ENCODE results near the gene PPP1R26. TPM values are rescaled to one million over a fixed set of nuclear protein-coding genes. Genes with fewer than 3 reads are reported as not detected.

The PPP1R26 gene
- total RNA-seq, 1 experiment from 2014 or later = 32.0 TPM

GRCh38 chr9:135499326-135500070 is 19.9 kb downstream of the PPP1R26 start:
- H3K4me3 ChIP-seq (replicated peaks in 1 of 2; ENCODE audit: low read depth in 1 of 2, low read length in 2 of 2) = peak overlapping the region; percentile 78 to 79
- H2AFZ ChIP-seq (ENCODE audit: low read depth, low read length, poor library complexity, severe bottlenecking) = peak overlapping the region; percentile 63
- intact Hi-C loops (cut with micrococcal nuclease) = no loop called here
- peaks cover 11 to 31% of the 10 kb centered on the region in 2 experiments for H3K36me3 ChIP-seq (ENCODE audit: control insufficient read depth in 1 of 2, insufficient read depth in 2 of 2, low read length in 2 of 2)
- no TSS peak for BruUV-seq (replicated peaks)
- H4K20me1 ChIP-seq (ENCODE audit: insufficient read depth) = peaks cover 2% of the 10 kb centered on the region; the same call in 1 of the 2 replicates
- POLR2A ChIA-PET = no interaction called here
- peak overlapping the region; percentile 95 for H3K4me2 ChIP-seq (ENCODE audit: low read length)
- RAD21 ChIA-PET (ENCODE audit: low non-redundant PET in 1 of 2, low total read pairs in 2 of 2, uncharacterized antibody in 2 of 2, unreplicated experiment in 2 of 2) = no interaction called here
- no peaks in the 10 kb centered on the region for H3K27me3 ChIP-seq (ENCODE audit: insufficient read depth, low read length)
- CTCF ChIA-PET = interaction anchor here (1.6 kb wide), 1 partner anchor 20 kb away, joined by 4 read pairs; the partner anchor contains the start of gene PPP1R26
- no peaks in the 10 kb centered on the region for H3K9me2 ChIP-seq (ENCODE audit: insufficient read depth)
- H3K4me1 ChIP-seq (ENCODE audit: control insufficient read depth in 1 of 2, insufficient read depth in 2 of 2, low read length in 2 of 2) = peaks cover 12 to 42% of the 10 kb centered on the region in 2 experiments
- H3K9ac ChIP-seq (ENCODE audit: low read length) = peak overlapping the region; percentile 98
- TF ChIP-seq SIN3A (IDR thresholded peaks at IDR 0.05; ENCODE audit: low read depth) = no peak
- TF ChIP-seq SRF (IDR thresholded peaks at IDR 0.05; ENCODE audit: low read depth) = no peak
- TF ChIP-seq, protein P1, sequence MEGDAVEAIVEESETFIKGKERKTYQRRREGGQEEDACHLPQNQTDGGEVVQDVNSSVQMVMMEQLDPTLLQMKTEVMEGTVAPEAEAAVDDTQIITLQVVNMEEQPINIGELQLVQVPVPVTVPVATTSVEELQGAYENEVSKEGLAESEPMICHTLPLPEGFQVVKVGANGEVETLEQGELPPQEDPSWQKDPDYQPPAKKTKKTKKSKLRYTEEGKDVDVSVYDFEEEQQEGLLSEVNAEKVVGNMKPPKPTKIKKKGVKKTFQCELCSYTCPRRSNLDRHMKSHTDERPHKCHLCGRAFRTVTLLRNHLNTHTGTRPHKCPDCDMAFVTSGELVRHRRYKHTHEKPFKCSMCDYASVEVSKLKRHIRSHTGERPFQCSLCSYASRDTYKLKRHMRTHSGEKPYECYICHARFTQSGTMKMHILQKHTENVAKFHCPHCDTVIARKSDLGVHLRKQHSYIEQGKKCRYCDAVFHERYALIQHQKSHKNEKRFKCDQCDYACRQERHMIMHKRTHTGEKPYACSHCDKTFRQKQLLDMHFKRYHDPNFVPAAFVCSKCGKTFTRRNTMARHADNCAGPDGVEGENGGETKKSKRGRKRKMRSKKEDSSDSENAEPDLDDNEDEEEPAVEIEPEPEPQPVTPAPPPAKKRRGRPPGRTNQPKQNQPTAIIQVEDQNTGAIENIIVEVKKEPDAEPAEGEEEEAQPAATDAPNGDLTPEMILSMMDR (IDR thresholded peaks at IDR 0.05 in 2 of 3, conservative IDR thresholded peaks at IDR 0.05 in 1 of 3; ENCODE audit: borderline replicate concordance in 1 of 3, insufficient read depth in 1 of 3, low read depth in 2 of 3, low read length in 2 of 3) = no peak
- TF ChIP-seq TCF7L2 (IDR thresholded peaks at IDR 0.05; ENCODE audit: borderline replicate concordance, extremely low read depth, insufficient read depth, insufficient read length) = peak; percentile 57
- TF ChIP-seq CBX3 (IDR thresholded peaks at IDR 0.05; ENCODE audit: low read depth) = no peak
- no peak for TF ChIP-seq RAD21 (IDR thresholded peaks at IDR 0.05; ENCODE audit: low read depth)
- no peak for TF ChIP-seq EGR1 (IDR thresholded peaks at IDR 0.05; ENCODE audit: low read depth)
- peak; percentile 74 for TF ChIP-seq YY1 (IDR thresholded peaks at IDR 0.05; ENCODE audit: extremely low read depth, insufficient replicate concordance, low read depth, low read length)
- no peak for TF ChIP-seq FOSL1 (IDR thresholded peaks at IDR 0.05; ENCODE audit: low read depth)
- TF ChIP-seq EZH2phosphoT487 (IDR thresholded peaks at IDR 0.05; ENCODE audit: borderline replicate concordance) = no peak
- TF ChIP-seq JUND (IDR thresholded peaks at IDR 0.05) = no peak
- TF ChIP-seq ZFX (IDR thresholded peaks at IDR 0.05) = no peak
- TF ChIP-seq SP1 (IDR thresholded peaks at IDR 0.05; ENCODE audit: low read depth) = no peak
- no peaks in the 10 kb centered on the region for H3K9me3 ChIP-seq (ENCODE audit: control insufficient read depth in 1 of 2, insufficient read depth in 1 of 2, low read depth in 1 of 2, low read length in 2 of 2)
- peaks cover 40% of the 10 kb centered on the region for H3K79me2 ChIP-seq (ENCODE audit: insufficient read depth, low read length)
- H3K27ac ChIP-seq (ENCODE audit: low read depth, low read length) = peak overlapping the region; percentile 73
- ATAC-seq = peak; percentile 55
- DNase-seq (ENCODE audit: low read depth, low spot score) = peak; percentile 69

Data from HCT116 (cell line).